ENCODE measurements around the gene CDC26.
A peak's percentile ranks its signal among the peaks of the same experiment; 100 is the strongest.

CDC26 gene

GRCh38 chr9:113231701-113232100 is 43.7 kb downstream of the CDC26 start:
- no peak overlapping the region for H3K4me3 Mint-ChIP-seq
- H3K27me3 Mint-ChIP-seq = no peaks in the 10 kb centered on the region
- H3K27ac Mint-ChIP-seq = no peak overlapping the region
- no peaks in the 10 kb centered on the region for H3K9me3 Mint-ChIP-seq
- peaks cover 23% of the 10 kb centered on the region for H3K4me1 Mint-ChIP-seq
- peaks cover 2% of the 10 kb centered on the region for H3K36me3 Mint-ChIP-seq

DNA sequence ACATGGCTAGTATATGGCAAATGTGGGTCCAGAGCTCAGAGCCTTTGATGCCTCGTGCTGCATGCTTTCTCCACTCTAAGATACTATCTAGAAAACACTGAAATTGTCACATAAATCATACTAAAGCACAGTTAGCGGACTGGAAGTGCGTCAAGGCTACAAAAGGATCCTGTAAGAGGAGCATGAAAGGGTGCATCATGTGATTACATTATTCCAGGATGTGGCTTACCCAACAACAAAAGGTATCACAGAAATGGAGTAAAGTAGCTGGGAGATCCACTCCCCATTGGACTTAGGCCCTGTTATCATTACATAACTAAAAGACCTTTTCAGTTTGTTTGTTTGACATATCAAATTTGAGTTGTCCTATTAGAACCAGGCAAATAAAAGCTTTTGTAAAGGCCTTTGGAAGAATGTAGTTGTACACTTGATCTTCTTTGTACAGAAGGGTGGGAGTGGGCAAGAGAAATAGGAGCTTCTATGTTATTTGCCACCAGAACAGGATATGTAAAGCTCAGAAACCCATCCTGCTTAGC is 47.2 kb downstream of the CDC26 start:
- Mint-ChIP-seq H3K4me1 (peaks cover 16% of the 10 kb centered on the region), H3K36me3 (no peaks in the 10 kb centered on the region), H3K9me3 (no peaks in the 10 kb centered on the region), H3K27me3 (no peaks in the 10 kb centered on the region), H3K27ac (peak overlapping the region; percentile 42), H3K4me3 (no peak overlapping the region)

DNA sequence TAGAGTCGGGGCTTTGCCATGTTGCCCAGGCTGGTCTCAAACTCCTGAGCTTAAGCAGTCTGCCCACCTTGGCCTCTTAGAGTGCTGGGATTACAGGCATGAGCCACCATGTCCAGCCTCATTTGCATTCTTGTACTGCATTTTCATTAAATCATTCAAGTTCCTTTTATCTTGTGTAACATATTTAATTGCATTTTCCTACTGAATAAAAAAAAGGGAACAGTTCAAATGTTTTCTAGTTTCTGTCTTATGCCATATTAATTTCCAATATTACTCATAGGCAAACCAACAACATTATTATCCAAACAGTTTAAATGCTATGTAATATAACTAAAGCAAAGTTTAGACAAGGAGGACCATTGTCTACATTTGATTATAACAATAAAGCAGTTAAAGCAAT is 47.9 kb downstream of the CDC26 start:
- no peaks in the 10 kb centered on the region for H3K36me3 Mint-ChIP-seq
- no peaks in the 10 kb centered on the region for H3K27me3 Mint-ChIP-seq
- H3K9me3 Mint-ChIP-seq = no peaks in the 10 kb centered on the region
- H3K27ac Mint-ChIP-seq = no peak overlapping the region
- no peak overlapping the region for H3K4me3 Mint-ChIP-seq
- H3K4me1 Mint-ChIP-seq = peaks cover 13% of the 10 kb centered on the region

GRCh38 chr9:113223963-113224362 is 51.4 kb downstream of the CDC26 start:
- Mint-ChIP-seq H3K27me3 (no peaks in the 10 kb centered on the region), H3K36me3 (no peaks in the 10 kb centered on the region), H3K4me3 (no peak overlapping the region), H3K4me1 (peaks cover 25% of the 10 kb centered on the region), H3K27ac (no peak overlapping the region), H3K9me3 (no peaks in the 10 kb centered on the region)

GRCh38 chr9:113222482-113222841 is 52.9 kb downstream of the CDC26 start:
- H3K9me3 Mint-ChIP-seq = no peaks in the 10 kb centered on the region
- no peak overlapping the region for H3K27ac Mint-ChIP-seq
- H3K27me3 Mint-ChIP-seq = no peaks in the 10 kb centered on the region
- H3K4me1 Mint-ChIP-seq = peaks cover 31% of the 10 kb centered on the region
- H3K4me3 Mint-ChIP-seq = peak overlapping the region; percentile 99
- no peaks in the 10 kb centered on the region for H3K36me3 Mint-ChIP-seq

GRCh38 chr9:113221800-113222481 is 53.4 kb downstream of the CDC26 start:
- H3K9me3 Mint-ChIP-seq = no peaks in the 10 kb centered on the region
- H3K4me1 Mint-ChIP-seq = peaks cover 31% of the 10 kb centered on the region
- no peaks in the 10 kb centered on the region for H3K36me3 Mint-ChIP-seq
- H3K27me3 Mint-ChIP-seq = no peaks in the 10 kb centered on the region
- H3K4me3 Mint-ChIP-seq = peak overlapping the region; percentile 99
- H3K27ac Mint-ChIP-seq = no peak overlapping the region

- H3K27me3 Mint-ChIP-seq = no peaks in the 10 kb centered on the region
- no peaks in the 10 kb centered on the region for H3K36me3 Mint-ChIP-seq
- H3K4me3 Mint-ChIP-seq = peak within 1 kb of the TSS; percentile 99
- H3K27ac Mint-ChIP-seq = peak within 1 kb of the TSS; percentile 97
- H3K4me1 Mint-ChIP-seq = peaks cover 35% of the 10 kb centered on the region
- no peaks in the 10 kb centered on the region for H3K9me3 Mint-ChIP-seq
Measured at GRCh38 chr9:113221003-113221799, 54.2 kb downstream of the CDC26 start, which contains the start of the genes FKBP15 and SLC31A1. FKBP15 (minus strand) TSS chr9:113221277; CDS start chr9:113221243, 34 bp downstream. SLC31A1 (plus strand) TSS chr9:113221544; CDS start chr9:113256149, 34,605 bp downstream.

GRCh38 chr9:113220467-113221002 is 54.8 kb downstream of the CDC26 start:
- H3K27ac Mint-ChIP-seq = peak overlapping the region; percentile 97
- peak overlapping the region; percentile 99 for H3K4me3 Mint-ChIP-seq
- H3K4me1 Mint-ChIP-seq = peaks cover 35% of the 10 kb centered on the region
- H3K9me3 Mint-ChIP-seq = no peaks in the 10 kb centered on the region
- no peaks in the 10 kb centered on the region for H3K27me3 Mint-ChIP-seq
- no peaks in the 10 kb centered on the region for H3K36me3 Mint-ChIP-seq

DNA sequence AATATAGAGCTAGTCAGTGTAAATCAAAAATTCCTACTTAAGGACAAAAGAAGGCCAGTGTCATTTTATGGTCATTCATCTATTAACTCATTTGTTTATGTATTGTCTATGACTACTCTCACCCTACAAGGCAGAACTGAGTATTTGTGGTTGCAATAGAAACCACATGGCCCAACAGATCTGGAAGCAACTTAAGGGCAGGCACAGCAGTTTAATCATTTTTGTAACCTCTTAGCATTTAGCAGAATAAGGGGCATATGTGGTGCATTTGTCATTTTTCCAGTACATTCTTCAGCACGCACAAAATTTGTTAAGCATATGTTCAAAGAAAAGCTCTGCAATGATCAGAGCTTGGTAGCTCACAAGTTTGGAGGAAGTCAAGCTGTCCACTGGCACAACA is 55.4 kb downstream of the CDC26 start:
- peak overlapping the region; percentile 99 for H3K4me3 Mint-ChIP-seq
- no peaks in the 10 kb centered on the region for H3K9me3 Mint-ChIP-seq
- peak overlapping the region; percentile 13 for H3K27ac Mint-ChIP-seq
- H3K27me3 Mint-ChIP-seq = no peaks in the 10 kb centered on the region
- H3K4me1 Mint-ChIP-seq = peaks cover 39% of the 10 kb centered on the region
- no peaks in the 10 kb centered on the region for H3K36me3 Mint-ChIP-seq

GRCh38 chr9:113219186-113219936 is 56.0 kb downstream of the CDC26 start:
- Mint-ChIP-seq H3K27me3 (no peaks in the 10 kb centered on the region), H3K4me1 (peaks cover 44% of the 10 kb centered on the region), H3K27ac (peak overlapping the region; percentile 13), H3K36me3 (no peaks in the 10 kb centered on the region), H3K4me3 (peak overlapping the region; percentile 99), H3K9me3 (no peaks in the 10 kb centered on the region)

Data from activated naive CD4-positive, alpha-beta T cell treated with anti-CD3 and anti-CD28 coated beads, Interleukin-2, amount 50 U/mL, for 24 hours (primary cell).